ENCODE results near the gene NFIX.

The NFIX gene

GRCh38 chr19:13115936-13116281 is 120.6 kb downstream of the NFIX start:
- FAIRE-seq: no peak

- no peak for FAIRE-seq
Observed at GRCh38 chr19:13116282-13117175, 121.3 kb downstream of the NFIX start, which contains the start of gene TRMT1. TRMT1 (minus strand) TSS chr19:13116740; CDS start chr19:13116399, 341 bp downstream.

GRCh38 chr19:13117176-13117771 is 122.0 kb downstream of the NFIX start:
- FAIRE-seq: no peak

GRCh38 chr19:13117772-13118423 is 122.6 kb downstream of the NFIX start, which contains the start of gene NACC1:
NACC1 (plus strand) TSS chr19:13118264; CDS start chr19:13135208, 16,944 bp downstream.
- no peak for FAIRE-seq

GRCh38 chr19:13118424-13119193 is 123.3 kb downstream of the NFIX start:
- no peak for FAIRE-seq

GRCh38 chr19:13119627-13120026 is 124.4 kb downstream of the NFIX start:
- FAIRE-seq: no peak

- FAIRE-seq: no peak
Observed at GRCh38 chr19:13120031-13120430, 124.8 kb downstream of the NFIX start.

GRCh38 chr19:13120817-13121216 is 125.5 kb downstream of the NFIX start:
- FAIRE-seq: no peak

- no peak for FAIRE-seq
Observed at GRCh38 chr19:13121551-13122274, 126.4 kb downstream of the NFIX start.

- no peak for FAIRE-seq
Observed at GRCh38 chr19:13122275-13122878, 127.1 kb downstream of the NFIX start.

GRCh38 chr19:13122980-13123957 is 128.0 kb downstream of the NFIX start:
- FAIRE-seq: no peak

GRCh38 chr19:13127051-13127450 is 131.8 kb downstream of the NFIX start:
- no peak for FAIRE-seq

GRCh38 chr19:13127811-13128575 is 132.7 kb downstream of the NFIX start:
- FAIRE-seq: no peak

GRCh38 chr19:13128583-13128982 is 133.3 kb downstream of the NFIX start:
- FAIRE-seq: no peak

- FAIRE-seq: no peak
Observed at GRCh38 chr19:13129384-13129783, 134.1 kb downstream of the NFIX start.

GRCh38 chr19:13130886-13131490 is 135.7 kb downstream of the NFIX start:
- no peak for FAIRE-seq

- no peak for FAIRE-seq
Observed at GRCh38 chr19:13132471-13133180, 137.4 kb downstream of the NFIX start.

GRCh38 chr19:13133241-13133870 is 138.1 kb downstream of the NFIX start:
- FAIRE-seq: no peak
